Hepatocyte (in vitro differentiated cells): Measurements from ENCODE around the gene LAMB4. TPM values are rescaled to one million over a fixed set of nuclear protein-coding genes. Genes with fewer than 3 reads are reported as not detected.

Experiments
- DNase-seq: peaks from one replicate; pipeline ENCODE4 v3.0.0-alpha.2; 2016; ENCODE audit warnings: low spot score
- H2AFZ ChIP-seq: fragments of 200-600 bp; sonication (generic); 2 replicates; pipeline ENCODE4 v1.6.0; 2016; ENCODE audit warnings: antibody characterized with exemption, mild to moderate bottlenecking
- H3K27ac ChIP-seq: fragments of 200-600 bp; sonication (generic); 2 replicates; pipeline ENCODE4 v1.5.1; 2016; ENCODE audit warnings: mild to moderate bottlenecking
- H3K27me3 ChIP-seq: fragments of 200-600 bp; sonication (generic); 2 replicates; pipeline ENCODE4 v1.6.1; 2016
- H3K36me3 ChIP-seq: fragments of 200-600 bp; sonication (generic); replicated peaks from 2 replicates; pipeline ENCODE4 v1.5.1; 2016; ENCODE audit warnings: low read depth; ENCODE audit not compliant: insufficient read depth
- H3K4me1 ChIP-seq: fragments of 200-600 bp; sonication (generic); 2 replicates; pipeline ENCODE4 v1.5.1; 2016; ENCODE audit warnings: mild to moderate bottlenecking, moderate library complexity; ENCODE audit not compliant: insufficient read depth
- H3K4me2 ChIP-seq: fragments of 200-600 bp; sonication (generic); 2 replicates; pipeline ENCODE4 v1.6.0; 2016
- H3K4me3 ChIP-seq: fragments of 200-600 bp; sonication (generic); 2 replicates; pipeline ENCODE4 v1.5.1; 2016; ENCODE audit warnings: mild to moderate bottlenecking
- H3K79me2 ChIP-seq: fragments of 200-600 bp; sonication (generic); 2 replicates; pipeline ENCODE4 v1.6.0; 2017; ENCODE audit warnings: mild to moderate bottlenecking
- H3K9me2 ChIP-seq: fragments of 200-600 bp; sonication (generic); replicated peaks from 2 replicates; pipeline ENCODE4 v1.6.0; 2017; ENCODE audit warnings: mild to moderate bottlenecking; ENCODE audit not compliant: insufficient read depth
- H3K9me3 ChIP-seq: fragments of 200-600 bp; sonication (generic); 2 replicates; pipeline ENCODE4 v1.5.1; 2016; ENCODE audit warnings: low read depth, mild to moderate bottlenecking
- H4K20me1 ChIP-seq: fragments of 200-600 bp; sonication (generic); 2 replicates; pipeline ENCODE4 v1.6.0; 2016; ENCODE audit warnings: mild to moderate bottlenecking; ENCODE audit not compliant: insufficient read depth, poor library complexity, severe bottlenecking
- EZH2 ChIP-seq: fragments of 200-600 bp; sonication (generic); IDR thresholded peaks from 2 replicates; pipeline ENCODE4 v1.6.1; 2016; ENCODE audit warnings: antibody characterized with exemption, mild to moderate bottlenecking, borderline replicate concordance
- EZH2phosphoT487 ChIP-seq: fragments of 200-600 bp; sonication (generic); IDR thresholded peaks from one replicate; pipeline ENCODE4 v1.6.1; 2018; ENCODE audit warnings: antibody characterized with exemption, mild to moderate bottlenecking, low read depth, moderate library complexity; ENCODE audit not compliant: unreplicated experiment, severe bottlenecking
- WGBS: methylation state at CpG from one replicate; pipeline ENCODE4 v1.1.6; 2016; ENCODE audit warnings: low lambda C conversion rate; ENCODE audit errors: missing lambda C conversion rate; 5-methylcytosine and 5-hydroxymethylcytosine counted together
- polyA plus RNA-seq: library from polyadenylated mRNA; unstranded; fragments of >200 nt; fragmentation: Nextera tagmentation; extraction: Ambion mirVana; gene quantifications from 2 replicates; pipeline ENCODE4 v1.2.1, GENCODE V29; 2016
- total RNA-seq: library from RNA; depleted of rRNA; stranded (reverse); fragments of >200 nt; gene quantifications from 2 replicates; pipeline ENCODE4 v1.2.3, GENCODE V29; 2014
- TF ChIP-seq, protein P1 (sequence below): fragments of 200-600 bp; sonication (generic); IDR thresholded peaks from 2 replicates; pipeline ENCODE4 v1.5.1; 2016; ENCODE audit warnings: antibody characterized with exemption, mild to moderate bottlenecking; ENCODE audit not compliant: poor library complexity

Gene LAMB4
- total and polyA plus RNA-seq, 2 experiments from 2014 or later, result 1.3 to 1.9 TPM

GRCh38 chr7:108016841-108017775 is 113.1 kb downstream of the LAMB4 start:
- 32% methylated on average over 2 of the region's 2 CpGs for WGBS
- Histone ChIP-seq H3K79me2 (no peaks in the 10 kb centered on the region), H4K20me1 (no peaks in the 10 kb centered on the region), H3K9me2 (no peaks in the 10 kb centered on the region), H3K4me3 (no peak overlapping the region), H3K4me1 (peaks cover 22% of the 10 kb centered on the region), H2AFZ (no peak overlapping the region), H3K27ac (no peak overlapping the region), H3K4me2 (no peak overlapping the region), H3K36me3 (no peaks in the 10 kb centered on the region), H3K27me3 (no peaks in the 10 kb centered on the region), H3K9me3 (no peaks in the 10 kb centered on the region)
- TF ChIP-seq, protein P1, sequence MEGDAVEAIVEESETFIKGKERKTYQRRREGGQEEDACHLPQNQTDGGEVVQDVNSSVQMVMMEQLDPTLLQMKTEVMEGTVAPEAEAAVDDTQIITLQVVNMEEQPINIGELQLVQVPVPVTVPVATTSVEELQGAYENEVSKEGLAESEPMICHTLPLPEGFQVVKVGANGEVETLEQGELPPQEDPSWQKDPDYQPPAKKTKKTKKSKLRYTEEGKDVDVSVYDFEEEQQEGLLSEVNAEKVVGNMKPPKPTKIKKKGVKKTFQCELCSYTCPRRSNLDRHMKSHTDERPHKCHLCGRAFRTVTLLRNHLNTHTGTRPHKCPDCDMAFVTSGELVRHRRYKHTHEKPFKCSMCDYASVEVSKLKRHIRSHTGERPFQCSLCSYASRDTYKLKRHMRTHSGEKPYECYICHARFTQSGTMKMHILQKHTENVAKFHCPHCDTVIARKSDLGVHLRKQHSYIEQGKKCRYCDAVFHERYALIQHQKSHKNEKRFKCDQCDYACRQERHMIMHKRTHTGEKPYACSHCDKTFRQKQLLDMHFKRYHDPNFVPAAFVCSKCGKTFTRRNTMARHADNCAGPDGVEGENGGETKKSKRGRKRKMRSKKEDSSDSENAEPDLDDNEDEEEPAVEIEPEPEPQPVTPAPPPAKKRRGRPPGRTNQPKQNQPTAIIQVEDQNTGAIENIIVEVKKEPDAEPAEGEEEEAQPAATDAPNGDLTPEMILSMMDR, result peak; percentile 42
- TF ChIP-seq EZH2, result no peak
- peak; percentile 38 for DNase-seq

- Histone ChIP-seq H3K9me3 (no peaks in the 10 kb centered on the region), H3K36me3 (no peaks in the 10 kb centered on the region), H2AFZ (no peak overlapping the region), H3K79me2 (no peaks in the 10 kb centered on the region), H3K27ac (no peak overlapping the region), H3K4me1 (peaks cover 28% of the 10 kb centered on the region), H3K9me2 (no peaks in the 10 kb centered on the region), H3K4me2 (no peak overlapping the region), H3K27me3 (no peaks in the 10 kb centered on the region), H4K20me1 (no peaks in the 10 kb centered on the region), H3K4me3 (no peak overlapping the region)
- 79% methylated on average over 2 of the region's 2 CpGs for WGBS
- no peak for DNase-seq
- TF ChIP-seq EZH2 (no peak), EZH2phosphoT487 (no peak)
- TF ChIP-seq, protein P1, result no peak
Observed at GRCh38 chr7:108015740-108016139, 114.4 kb downstream of the LAMB4 start.

DNA sequence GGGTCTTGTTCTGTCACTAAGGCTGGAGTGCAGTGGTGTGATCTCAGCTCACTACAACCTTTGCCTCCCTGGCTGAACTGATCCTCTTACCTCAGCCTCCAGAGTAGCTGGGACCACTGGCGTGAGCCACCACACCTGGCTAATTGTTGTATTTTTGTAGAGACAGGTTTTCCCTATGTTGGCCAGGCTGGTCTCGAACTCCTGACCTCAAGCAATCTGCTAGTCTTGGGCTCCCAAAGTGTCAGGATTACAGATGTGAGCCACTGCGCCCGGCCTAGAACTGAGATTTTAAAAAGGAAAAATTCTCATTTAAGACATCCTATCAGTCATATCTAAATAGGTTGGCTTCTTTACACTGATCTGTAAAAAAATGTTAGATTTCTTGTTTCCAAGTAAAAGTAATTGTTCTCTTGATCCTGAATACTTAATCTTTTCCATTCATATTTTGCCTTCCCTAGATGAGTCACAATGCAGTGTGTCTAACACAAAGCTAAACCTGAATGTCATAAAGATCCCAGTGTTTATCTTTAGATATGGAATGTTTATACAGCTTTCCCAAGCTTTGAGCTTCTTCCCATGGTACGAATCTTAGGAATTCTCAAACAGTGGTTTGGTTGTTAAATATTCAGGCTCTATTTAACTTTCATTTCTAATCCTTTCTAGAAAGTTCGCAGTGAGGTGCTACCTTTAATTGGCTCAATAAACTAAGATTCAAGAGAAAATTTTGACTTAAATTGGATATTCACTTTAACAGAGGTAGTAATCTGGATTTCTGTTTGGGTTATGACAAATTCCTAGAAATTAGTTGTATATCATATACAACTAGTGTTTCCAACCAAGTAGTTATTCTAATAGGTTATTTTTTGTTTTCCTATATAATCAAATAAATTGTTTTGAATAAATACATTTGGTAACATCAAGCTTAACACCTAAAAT is 115.1 kb downstream of the LAMB4 start:
- 40% methylated on average over 6 of the region's 6 CpGs for WGBS
- Histone ChIP-seq H2AFZ (no peak overlapping the region), H3K27ac (peak overlapping the region; percentile 38), H3K79me2 (no peaks in the 10 kb centered on the region), H3K36me3 (no peaks in the 10 kb centered on the region), H3K27me3 (no peaks in the 10 kb centered on the region), H3K9me2 (no peaks in the 10 kb centered on the region), H3K9me3 (no peaks in the 10 kb centered on the region), H3K4me1 (peaks cover 35% of the 10 kb centered on the region), H3K4me2 (peak overlapping the region; percentile 7), H4K20me1 (no peaks in the 10 kb centered on the region), H3K4me3 (no peak overlapping the region)
- no peak for TF ChIP-seq EZH2
- TF ChIP-seq EZH2phosphoT487, result no peak
- TF ChIP-seq, protein P1, result no peak
- peak; percentile 40 for DNase-seq
